OCI-LY1 (cell line): ENCODE data around the gene CHMP1B.
"Not testable (repeated sequence)": the region's sequence is repeated elsewhere in the genome, so short reads cannot be mapped to it uniquely, and the experiment has no call there.

Source experiments
- H2AFZ ChIP-seq: fragments of 200-600 bp; sonication (generic), shearing (Covaris generic); 2 replicates; pipeline ENCODE4 v1.6.0; 2014; ENCODE audit warnings: antibody characterized with exemption, mild to moderate bottlenecking, low read length
- H3F3A ChIP-seq: fragments of 200-600 bp; sonication (generic), shearing (Covaris generic); 2 replicates; pipeline ENCODE4 v1.6.0; 2014; ENCODE audit warnings: mild to moderate bottlenecking, antibody characterized with exemption, low read length, moderate library complexity; ENCODE audit not compliant: insufficient read depth
- H3K27ac ChIP-seq: fragments of 200-600 bp; sonication (generic); 2 replicates; pipeline ENCODE4 v1.5.1; 2014; ENCODE audit warnings: low read length, mixed run types, mild to moderate bottlenecking, low read depth; ENCODE audit not compliant: poor library complexity, severe bottlenecking
- H3K27me3 ChIP-seq: fragments of 200-600 bp; sonication (generic); 2 replicates; pipeline ENCODE4 v1.6.0; 2014; ENCODE audit warnings: antibody characterized with exemption, mild to moderate bottlenecking, low read length, moderate library complexity; ENCODE audit not compliant: insufficient read depth
- H3K36me3 ChIP-seq: fragments of 200-600 bp; sonication (generic); 2 replicates; pipeline ENCODE4 v1.6.1; 2014; ENCODE audit warnings: mild to moderate bottlenecking, antibody characterized with exemption, low read length, moderate library complexity, mixed read lengths; ENCODE audit not compliant: insufficient read depth
- H3K4me1 ChIP-seq: fragments of 200-600 bp; sonication (generic); 2 replicates; pipeline ENCODE4 v1.5.1; 2014; ENCODE audit warnings: mild to moderate bottlenecking, low read length, moderate library complexity; ENCODE audit not compliant: insufficient read depth, severe bottlenecking
- H3K4me2 ChIP-seq: fragments of 200-600 bp; sonication (generic), shearing (Covaris generic); 2 replicates; pipeline ENCODE4 v1.6.1; 2014; ENCODE audit warnings: low read length
- H3K4me3 ChIP-seq: fragments of 200-600 bp; sonication (generic); 2 replicates; pipeline ENCODE4 v1.5.1; 2014; ENCODE audit warnings: low read length, low read depth, mild to moderate bottlenecking, mixed read lengths; ENCODE audit not compliant: poor library complexity, severe bottlenecking
- H3K79me2 ChIP-seq: fragments of 200-600 bp; shearing (Covaris generic); 2 replicates; pipeline ENCODE4 v1.6.1; 2016; ENCODE audit warnings: mixed run types, low read length, mixed read lengths; ENCODE audit not compliant: insufficient read depth
- H3K9ac ChIP-seq: fragments of 200-600 bp; sonication (generic), shearing (Covaris generic); 2 replicates; pipeline ENCODE4 v1.6.1; 2014; ENCODE audit warnings: mild to moderate bottlenecking, low read length, mixed read lengths
- H3K9me2 ChIP-seq: fragments of 200-600 bp; sonication (generic), shearing (Covaris generic); 2 replicates; pipeline ENCODE4 v1.6.1; 2014; ENCODE audit warnings: low read depth, mild to moderate bottlenecking, low read length, mixed read lengths
- H3K9me3 ChIP-seq: fragments of 200-600 bp; shearing (Covaris generic); 2 replicates; pipeline ENCODE4 v1.6.1; 2014; ENCODE audit warnings: low read length, mixed read lengths
- H4K20me1 ChIP-seq: fragments of 200-600 bp; sonication (generic), shearing (Covaris generic); 2 replicates; pipeline ENCODE4 v1.6.0; 2016; ENCODE audit warnings: mild to moderate bottlenecking, low read length; ENCODE audit not compliant: insufficient read depth
- EZH2 ChIP-seq: fragments of 200-600 bp; sonication (generic), shearing (Covaris generic); IDR thresholded peaks from 2 replicates; pipeline ENCODE4 v1.8.0; 2017; ENCODE audit warnings: borderline replicate concordance, mixed run types, mild to moderate bottlenecking, antibody characterized with exemption, low read length, moderate library complexity, mixed read lengths
- TF ChIP-seq, protein P1 (sequence below): fragments of 200-600 bp; sonication (generic), shearing (Covaris generic); IDR thresholded peaks from 2 replicates; pipeline ENCODE4 v1.5.1; 2017; ENCODE audit warnings: mild to moderate bottlenecking, antibody characterized with exemption, low read length, moderate library complexity, mixed read lengths

CHMP1B gene

DNA sequence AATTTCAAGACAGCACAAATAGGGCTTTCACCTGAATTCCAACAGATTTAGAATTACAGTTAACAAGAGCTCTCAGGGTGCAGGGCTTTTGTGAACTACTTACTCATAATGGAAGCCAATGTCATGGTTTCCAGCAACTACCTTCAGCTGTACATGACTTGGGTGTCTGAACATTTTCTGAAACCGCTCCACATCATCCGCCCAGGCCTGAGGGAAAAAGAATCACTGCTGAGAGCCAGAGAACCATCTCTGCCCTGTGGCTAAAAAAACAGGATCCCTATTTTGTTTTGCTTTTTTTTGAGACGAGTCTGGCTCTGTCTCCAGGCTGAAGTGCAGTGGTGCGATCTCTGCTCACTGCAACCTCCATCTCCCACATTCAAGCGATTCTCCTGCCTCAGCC, 38.1 kb downstream of the CHMP1B start:
- Histone ChIP-seq H3K27ac (no peak overlapping the region), H3K4me3 (no peak overlapping the region), H2AFZ (no peak overlapping the region), H3K27me3 (no peaks in the 10 kb centered on the region), H3K4me1 (no peaks in the 10 kb centered on the region), H3K9ac (no peak overlapping the region), H3K79me2 (no peaks in the 10 kb centered on the region), H3F3A (no peaks in the 10 kb centered on the region), H3K9me2 (no peaks in the 10 kb centered on the region), H3K4me2 (no peak overlapping the region), H3K36me3 (peaks cover 84% of the 10 kb centered on the region), H3K9me3 (no peaks in the 10 kb centered on the region), H4K20me1 (no peaks in the 10 kb centered on the region)
- TF ChIP-seq, protein P1, sequence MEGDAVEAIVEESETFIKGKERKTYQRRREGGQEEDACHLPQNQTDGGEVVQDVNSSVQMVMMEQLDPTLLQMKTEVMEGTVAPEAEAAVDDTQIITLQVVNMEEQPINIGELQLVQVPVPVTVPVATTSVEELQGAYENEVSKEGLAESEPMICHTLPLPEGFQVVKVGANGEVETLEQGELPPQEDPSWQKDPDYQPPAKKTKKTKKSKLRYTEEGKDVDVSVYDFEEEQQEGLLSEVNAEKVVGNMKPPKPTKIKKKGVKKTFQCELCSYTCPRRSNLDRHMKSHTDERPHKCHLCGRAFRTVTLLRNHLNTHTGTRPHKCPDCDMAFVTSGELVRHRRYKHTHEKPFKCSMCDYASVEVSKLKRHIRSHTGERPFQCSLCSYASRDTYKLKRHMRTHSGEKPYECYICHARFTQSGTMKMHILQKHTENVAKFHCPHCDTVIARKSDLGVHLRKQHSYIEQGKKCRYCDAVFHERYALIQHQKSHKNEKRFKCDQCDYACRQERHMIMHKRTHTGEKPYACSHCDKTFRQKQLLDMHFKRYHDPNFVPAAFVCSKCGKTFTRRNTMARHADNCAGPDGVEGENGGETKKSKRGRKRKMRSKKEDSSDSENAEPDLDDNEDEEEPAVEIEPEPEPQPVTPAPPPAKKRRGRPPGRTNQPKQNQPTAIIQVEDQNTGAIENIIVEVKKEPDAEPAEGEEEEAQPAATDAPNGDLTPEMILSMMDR, result no peak
- no peak for TF ChIP-seq EZH2

DNA sequence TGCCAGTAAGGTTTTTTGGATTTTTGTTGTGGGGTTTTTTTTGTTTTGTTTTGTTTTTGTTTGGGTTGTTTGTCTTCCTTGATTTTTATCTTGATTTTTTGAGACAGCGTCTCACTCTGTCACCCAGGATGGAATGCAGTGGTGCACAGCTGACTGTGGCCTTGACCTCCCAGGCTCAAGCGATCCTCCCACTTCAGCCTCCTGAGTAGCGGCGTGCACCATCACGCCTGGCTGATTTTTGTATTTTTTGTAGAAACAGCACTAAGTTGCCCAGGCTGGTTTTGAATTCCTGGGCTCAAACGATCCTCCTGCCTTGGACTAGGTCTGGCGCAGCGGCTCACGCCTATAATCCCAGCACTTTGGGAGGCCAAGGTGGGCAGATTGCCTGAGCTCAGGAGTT, 40.5 kb downstream of the CHMP1B start:
- Histone ChIP-seq H3K4me2 (no peak overlapping the region), H3K9ac (no peak overlapping the region), H3K27ac (no peak overlapping the region), H3F3A (no peaks in the 10 kb centered on the region), H3K4me3 (no peak overlapping the region), H4K20me1 (no peaks in the 10 kb centered on the region), H3K9me3 (no peaks in the 10 kb centered on the region), H3K9me2 (no peaks in the 10 kb centered on the region), H3K27me3 (no peaks in the 10 kb centered on the region), H3K4me1 (no peaks in the 10 kb centered on the region), H2AFZ (no peak overlapping the region), H3K79me2 (no peaks in the 10 kb centered on the region), H3K36me3 (peaks cover 79% of the 10 kb centered on the region)
- TF ChIP-seq, protein P1, result no peak
- no peak for TF ChIP-seq EZH2

DNA sequence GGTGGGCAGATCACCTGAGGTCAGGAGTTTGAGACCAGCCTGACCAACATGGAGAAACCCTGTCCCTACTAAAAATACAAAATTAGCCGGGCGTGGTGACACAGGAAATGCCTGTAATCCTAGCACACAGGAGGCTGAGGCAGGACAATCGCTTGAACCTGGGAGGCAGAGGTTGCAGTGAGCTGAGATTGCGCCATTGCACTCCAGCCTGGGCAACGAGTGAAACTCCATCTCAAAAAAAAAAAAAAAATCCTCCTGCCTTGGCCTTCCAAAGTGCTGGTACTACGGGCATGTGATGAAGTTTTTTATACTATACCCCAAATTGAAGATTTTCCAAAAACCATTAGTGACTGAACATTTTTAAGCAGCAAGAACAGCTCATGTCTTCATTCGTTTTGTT, 41.2 kb downstream of the CHMP1B start:
- H2AFZ ChIP-seq, result not testable (repeated sequence)

DNA sequence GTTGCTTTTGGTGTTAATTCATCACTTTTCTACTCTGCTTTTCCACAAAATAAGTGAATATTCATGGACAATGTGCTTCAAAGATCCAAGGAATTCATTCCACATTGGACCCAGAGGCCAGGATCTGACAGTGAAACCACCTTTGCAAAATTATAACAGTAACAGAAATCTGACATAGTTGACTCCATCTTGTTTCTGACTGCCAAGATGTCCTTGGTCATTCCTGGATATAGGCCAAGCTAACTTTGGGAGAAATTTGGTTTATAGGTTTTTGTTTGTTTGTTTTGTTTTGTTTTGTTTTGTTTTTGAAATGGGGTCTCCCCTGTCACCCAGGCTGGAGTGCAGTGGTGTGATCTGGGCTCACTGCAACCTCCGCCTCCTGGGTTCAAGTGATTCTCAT, 46.6 kb downstream of the CHMP1B start:
- H3K79me2 ChIP-seq, result no peaks in the 10 kb centered on the region
- H3K27me3 ChIP-seq, result no peaks in the 10 kb centered on the region
- no peak overlapping the region for H3K9ac ChIP-seq
- H3K4me2 ChIP-seq, result no peak overlapping the region
- H3K4me1 ChIP-seq, result no peaks in the 10 kb centered on the region
- H3K36me3 ChIP-seq, result peaks cover 68% of the 10 kb centered on the region
- no peaks in the 10 kb centered on the region for H3K9me3 ChIP-seq
- no peaks in the 10 kb centered on the region for H3K9me2 ChIP-seq
- no peak overlapping the region for H3K4me3 ChIP-seq
- no peak overlapping the region for H3K27ac ChIP-seq
- H4K20me1 ChIP-seq, result no peaks in the 10 kb centered on the region
- no peak overlapping the region for H2AFZ ChIP-seq
- no peaks in the 10 kb centered on the region for H3F3A ChIP-seq
- TF ChIP-seq, protein P1, result no peak
- no peak for TF ChIP-seq EZH2

More for the DNA sequence above, 41.2 kb downstream of the CHMP1B start:
- H3K27me3 ChIP-seq, H3F3A ChIP-seq, H3K4me3 ChIP-seq, H3K27ac ChIP-seq, H4K20me1 ChIP-seq, H3K9me2 ChIP-seq, H3K9ac ChIP-seq, H3K4me1 ChIP-seq, H3K79me2 ChIP-seq, H3K4me2 ChIP-seq, H3K9me3 ChIP-seq: not testable (repeated sequence)
- peaks cover 79% of the 10 kb centered on the region for H3K36me3 ChIP-seq
